HTERT RPE-1 (cell line): ENCODE measurements around the gene SERAC1.

Experiments
- in situ Hi-C: fragments of 300-500 bp; cut with MboI; formaldehyde crosslinking; loops from 4 replicates; pipeline ENCODE4 v1.14.3; 2020; ENCODE audit warnings: low sequenced_read_pairs

SERAC1 gene

DNA sequence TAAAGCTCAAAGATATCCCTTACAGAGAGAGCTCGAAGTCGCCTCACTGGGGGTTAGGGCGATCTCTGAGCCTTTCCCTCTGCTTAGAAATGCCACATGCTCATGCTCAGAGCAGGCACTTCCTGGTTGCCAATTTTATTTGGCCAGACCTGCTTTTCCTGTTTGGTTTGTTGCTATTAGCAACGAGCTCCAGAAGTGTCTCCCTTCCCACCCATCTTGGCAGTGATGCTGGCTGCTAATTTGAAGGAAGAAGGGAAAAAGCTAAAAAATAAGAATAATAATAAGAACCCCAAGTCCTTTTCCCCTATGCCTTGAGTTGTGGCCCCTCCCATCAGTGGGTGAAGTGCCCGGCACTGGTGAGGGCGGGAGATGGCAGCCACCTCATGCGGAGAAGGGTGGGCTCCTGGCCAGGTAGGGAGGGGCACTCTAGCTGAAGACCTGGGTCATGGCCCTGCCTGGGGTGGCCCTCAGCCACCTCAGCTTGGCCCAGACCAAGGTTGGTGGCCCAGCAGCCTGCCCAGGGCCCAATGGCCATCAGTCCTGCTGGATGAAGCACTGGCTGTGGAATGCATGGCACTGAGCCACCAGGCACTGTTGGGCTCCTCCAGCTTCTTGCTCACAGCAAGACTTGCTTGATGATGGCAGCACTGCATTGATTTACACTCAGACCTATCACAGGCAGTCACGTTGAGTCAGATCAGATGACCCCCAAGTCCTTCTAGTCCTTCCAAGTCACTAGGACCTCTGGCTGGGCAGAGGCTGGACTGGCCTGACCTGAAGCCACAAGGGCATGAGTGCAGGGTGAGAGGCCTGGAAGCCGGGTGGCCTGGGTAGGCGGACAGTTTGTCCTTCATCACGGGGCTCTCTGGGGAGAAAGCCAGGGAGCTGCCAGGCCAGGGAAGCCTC is 107.4 kb downstream of the SERAC1 start:
- in situ Hi-C loops: no loop called here
